ENCODE results near the gene SKAP1.
"Not testable (repeated sequence)": the region's sequence is repeated elsewhere in the genome, so short reads cannot be mapped to it uniquely, and the experiment has no call there.

The SKAP1 gene

DNA sequence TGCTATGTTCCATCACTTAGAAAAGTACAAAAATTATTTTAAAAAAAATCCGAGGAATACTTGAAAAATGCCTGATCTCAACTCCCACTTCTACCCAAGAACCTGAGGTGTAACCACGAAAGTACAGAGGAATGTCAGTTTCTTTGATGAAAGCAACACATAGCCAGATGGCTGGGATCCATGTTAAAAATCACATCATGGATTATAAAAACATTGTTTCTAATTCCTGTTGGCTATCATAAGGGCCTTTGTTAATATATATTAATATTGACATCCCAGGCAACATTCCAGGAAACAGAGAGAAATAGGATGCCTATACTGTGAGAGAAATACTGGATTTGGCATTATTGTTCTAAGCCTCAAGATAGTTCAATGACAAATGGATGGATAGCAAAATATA, 115.3 kb downstream of the SKAP1 start:
- FAIRE-seq: no peak

DNA sequence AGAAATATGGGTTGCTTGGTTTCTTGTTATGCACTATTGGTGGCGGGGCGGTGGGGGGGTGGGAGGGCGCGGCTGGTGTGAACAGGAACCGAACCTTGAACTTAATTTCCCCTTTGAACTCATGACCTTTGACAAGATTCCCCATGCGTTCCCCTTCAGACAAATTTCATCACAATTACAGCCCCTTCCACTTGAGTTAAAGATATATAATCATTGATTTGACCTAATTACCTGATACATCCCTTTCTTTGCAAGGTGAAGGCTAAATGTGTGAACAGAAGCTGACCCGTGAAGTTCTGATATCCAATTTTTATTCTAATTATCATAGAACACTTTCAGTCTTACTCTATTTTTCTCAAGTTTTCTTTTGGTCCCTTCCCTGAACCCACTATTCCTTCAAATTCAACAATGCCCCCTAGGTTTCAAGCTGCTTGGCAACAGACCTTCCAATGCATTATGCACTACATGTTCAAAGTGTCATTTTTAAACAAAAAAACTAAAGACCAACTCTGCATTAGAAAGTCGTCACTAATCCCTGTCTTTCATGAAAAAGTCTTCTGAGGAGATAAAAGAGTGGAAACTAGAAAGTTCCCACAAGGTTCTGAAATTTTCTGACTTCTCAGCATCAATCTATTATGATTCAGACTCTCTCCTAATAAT, 116.8 kb downstream of the SKAP1 start:
- peak; percentile 39 for FAIRE-seq

- no peak for FAIRE-seq
These were observed 118.7 kb downstream of the SKAP1 start for GRCh38 chr17:48311324-48311723.

DNA sequence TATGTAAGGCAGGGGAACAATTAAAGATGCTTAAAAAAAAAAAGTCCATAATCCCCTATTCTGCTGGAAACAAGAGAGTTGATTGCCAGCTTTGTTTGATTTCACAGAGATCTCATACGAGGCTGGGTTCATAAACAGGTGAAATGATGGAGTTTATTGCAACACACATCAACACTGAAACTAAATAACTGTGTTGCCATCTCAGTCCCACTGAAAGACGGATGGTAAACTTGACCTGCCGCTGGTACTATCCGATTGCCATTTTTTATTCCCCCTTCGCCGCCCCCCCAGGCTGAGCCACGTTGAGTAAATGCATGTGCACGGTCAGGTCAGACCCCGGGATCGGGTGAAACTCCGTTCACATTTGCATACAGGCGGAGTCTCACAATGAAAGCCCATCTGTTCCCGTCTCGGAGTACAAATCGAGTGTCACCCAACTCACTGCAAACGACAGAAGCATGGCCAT, 119.2 kb downstream of the SKAP1 start:
- no peak for FAIRE-seq

DNA sequence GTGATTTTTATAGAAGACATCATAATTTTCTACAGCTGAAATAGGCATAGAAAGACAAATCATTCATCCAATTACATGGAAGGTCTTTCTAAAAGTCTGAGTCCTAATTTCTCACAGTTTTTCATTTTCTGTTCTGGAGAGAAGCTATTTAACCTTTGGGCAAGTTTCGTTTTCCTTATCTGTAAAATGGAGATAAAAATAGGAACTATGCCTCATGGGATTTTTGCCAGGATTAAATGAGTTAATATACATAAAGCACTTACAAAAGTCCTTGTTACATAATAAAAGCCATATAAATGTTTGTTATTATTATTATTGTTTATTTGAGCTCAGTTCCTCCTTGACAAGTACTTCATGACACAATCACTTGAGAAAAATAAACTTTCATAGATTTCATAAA, 121.4 kb downstream of the SKAP1 start:
- FAIRE-seq: no peak

DNA sequence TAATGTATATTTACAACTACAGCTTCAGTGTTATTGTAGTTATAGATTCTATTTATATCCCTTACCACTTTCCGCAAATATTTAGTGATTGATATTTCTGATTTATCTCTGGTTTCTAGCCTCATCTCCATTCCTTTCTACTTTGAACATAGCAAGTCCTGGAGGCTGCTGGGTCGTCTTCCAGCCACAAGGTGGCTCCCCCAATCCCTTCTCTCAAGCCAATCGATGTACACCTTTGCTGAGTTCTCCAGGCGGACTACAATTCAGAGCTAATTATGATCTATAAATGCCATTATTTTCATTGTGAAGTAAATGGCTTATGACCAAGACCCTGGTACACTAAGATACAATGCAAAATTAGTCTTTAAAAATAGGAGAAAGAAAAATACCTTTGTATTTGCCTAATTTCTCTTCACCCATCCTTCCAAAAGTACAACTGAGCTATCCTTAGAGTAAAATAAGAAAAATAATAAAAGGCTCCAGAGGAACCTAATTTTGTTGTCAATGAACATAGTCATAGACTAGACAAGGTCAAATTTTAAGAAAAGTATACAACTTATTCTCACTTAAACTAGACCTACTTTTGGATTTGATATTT, 122.1 kb downstream of the SKAP1 start:
- peak; percentile 79 for FAIRE-seq

GRCh38 chr17:48307255-48307654, 122.8 kb downstream of the SKAP1 start:
- no peak for FAIRE-seq

DNA sequence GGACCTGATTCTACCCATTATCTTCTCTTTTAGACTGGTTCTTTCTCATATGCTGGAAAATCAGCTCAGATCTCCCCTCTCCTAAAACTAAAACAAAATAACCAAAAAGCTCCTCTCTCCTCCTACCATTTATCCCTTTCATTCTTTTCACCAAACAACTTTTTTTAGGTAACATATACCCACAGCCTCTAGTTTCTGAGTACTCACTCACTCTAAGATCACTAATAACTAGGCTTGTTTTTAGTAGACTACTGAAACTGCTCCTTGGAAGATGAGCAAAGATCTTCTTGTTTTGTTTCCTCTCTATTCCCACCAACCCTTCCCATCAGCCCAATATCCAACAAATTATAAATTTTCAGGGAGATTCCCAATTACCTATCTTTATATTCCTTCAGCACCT, 129.0 kb downstream of the SKAP1 start:
- FAIRE-seq: no peak

DNA sequence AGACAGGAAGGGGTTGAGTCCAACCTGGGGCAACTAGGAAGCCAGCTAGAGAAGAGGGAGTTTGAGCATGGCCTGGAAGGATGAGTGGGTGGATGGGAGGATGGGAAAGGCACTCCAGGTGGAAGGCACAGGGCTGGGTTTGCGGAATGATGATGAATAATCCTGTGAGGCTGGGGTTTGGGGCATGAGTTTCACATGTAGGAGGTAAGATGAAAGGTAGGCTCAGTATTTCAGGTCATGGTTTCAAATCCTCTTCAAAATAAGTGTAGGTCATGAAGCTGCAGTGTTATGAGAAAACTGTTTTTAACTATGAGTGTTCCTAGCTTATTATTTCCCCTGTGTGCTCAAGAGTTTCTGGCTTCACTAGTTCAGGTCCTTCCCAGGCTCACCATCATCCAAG, 130.3 kb downstream of the SKAP1 start:
- FAIRE-seq: no peak

DNA sequence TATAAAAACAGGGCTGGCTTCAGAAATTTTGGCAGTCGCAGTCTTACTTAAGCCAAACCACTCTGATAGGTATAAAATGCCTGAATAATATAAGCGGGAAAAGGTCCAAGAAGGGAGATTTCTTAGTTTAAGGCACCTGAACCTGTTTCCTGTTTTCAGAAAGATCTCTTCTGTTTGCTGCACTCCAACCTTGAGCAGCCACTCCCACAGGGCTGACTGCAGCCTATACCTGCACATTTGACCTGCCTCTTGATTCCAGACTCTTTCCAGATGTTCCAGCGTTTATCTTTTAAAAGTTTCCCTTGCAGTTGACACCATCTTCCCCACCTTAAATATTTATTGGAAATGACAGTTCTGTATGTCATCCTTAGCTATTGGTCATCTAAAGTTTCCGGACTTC, 132.2 kb downstream of the SKAP1 start:
- no peak for FAIRE-seq

- peak; percentile 9 for FAIRE-seq
These were observed 133.6 kb downstream of the SKAP1 start for GRCh38 chr17:48296453-48296852.

DNA sequence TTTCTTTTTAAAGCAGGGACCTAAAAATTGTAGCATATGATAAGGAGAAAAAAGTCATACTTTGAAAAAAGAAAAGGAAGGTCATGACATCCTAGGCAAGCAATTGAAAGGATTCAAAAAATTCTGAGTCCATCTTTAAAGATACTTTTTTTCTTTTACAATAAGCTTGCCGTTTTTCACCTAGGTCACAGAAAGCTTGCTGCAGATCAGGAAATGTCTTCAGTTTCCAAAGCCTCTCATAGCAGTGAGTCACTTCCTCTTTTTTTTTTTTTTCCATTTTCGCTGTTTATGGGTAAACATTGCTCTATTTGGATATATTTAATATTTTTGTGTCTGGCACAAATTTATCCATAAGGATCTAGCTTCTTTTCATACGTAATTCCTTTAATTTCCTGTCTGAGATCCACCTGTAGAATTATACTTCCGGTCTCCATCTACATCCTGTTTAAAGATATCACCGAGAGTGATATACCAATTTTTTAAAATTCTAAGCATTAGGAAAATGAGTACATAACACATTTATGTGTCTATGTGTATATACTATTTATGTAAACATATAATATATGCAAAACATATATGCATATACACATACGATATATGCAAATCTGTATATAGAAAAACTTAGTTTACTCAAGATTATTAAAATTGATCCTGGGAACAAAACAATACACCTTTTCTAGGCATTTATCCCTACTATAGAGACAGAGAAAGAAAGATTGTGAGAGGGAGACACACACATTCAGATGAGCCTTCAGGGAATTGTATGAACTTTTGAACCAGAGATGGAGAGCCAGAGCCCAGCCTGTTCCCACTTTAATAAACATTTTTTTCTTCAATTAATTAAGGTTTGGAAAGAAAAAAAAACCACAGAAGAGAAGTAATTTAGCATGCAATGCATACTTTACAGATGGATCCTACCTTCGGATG, 134.4 kb downstream of the SKAP1 start:
- peak; percentile 20 for FAIRE-seq

DNA sequence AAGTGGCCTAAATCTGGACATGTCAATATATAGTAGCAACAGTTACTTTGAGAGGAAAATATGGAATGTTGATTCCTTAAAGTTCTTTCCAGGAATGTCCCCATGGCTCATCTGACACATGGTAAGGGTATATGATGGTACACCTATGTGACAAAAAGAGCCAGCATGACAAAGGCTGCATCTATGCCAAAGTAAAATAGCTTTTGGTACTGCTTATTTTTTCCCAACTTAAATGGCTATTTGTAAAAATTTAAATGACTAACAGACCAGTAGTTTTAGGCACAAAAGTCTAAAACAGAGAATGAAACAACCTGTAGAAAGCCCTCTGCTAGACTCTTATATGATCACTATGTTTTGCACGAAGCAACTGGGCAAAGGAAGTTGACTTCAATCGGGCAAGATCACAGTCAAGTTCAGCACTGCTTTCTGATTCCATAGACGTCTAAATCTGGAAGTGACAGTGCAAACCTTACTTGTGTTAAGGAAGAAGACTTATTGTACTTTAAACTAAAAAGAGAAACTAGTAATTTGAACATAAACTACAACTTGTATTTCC, 135.1 kb downstream of the SKAP1 start:
- peak; percentile 53 for FAIRE-seq

DNA sequence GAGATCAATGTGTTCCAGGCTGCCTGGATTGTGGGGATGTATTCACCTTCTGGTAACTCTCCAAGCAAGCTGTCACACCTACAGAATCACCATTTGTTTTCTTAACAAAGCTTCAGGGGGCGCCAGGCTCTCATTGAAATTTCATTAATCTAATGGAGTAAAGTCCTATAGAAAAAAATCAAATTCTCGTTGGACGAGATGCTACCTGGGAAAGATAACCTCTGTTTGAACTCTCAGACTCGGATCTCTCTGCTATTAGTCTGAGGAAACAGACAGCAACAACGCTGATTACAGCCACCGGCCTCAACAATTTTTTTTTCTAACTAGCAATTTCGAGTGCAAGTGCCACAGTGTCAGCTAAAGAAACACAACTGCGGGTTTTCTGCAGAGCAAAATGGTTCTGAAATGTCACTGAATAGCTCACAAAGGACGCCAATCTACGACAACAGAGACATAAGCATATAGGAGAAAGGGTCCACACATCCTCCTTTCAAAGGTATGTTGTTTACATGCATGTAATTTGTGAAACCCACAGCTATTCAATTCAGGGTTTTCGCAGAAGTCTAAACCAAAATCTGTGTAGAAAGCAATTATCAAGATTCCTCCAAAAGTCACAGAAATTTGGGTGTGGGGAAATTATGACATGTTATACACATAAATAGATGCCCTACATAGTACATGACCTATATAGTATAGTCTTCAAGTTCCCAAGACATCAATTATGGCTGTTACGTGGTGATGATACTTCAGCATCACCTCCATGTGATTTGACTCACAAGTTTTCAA, 135.8 kb downstream of the SKAP1 start:
- FAIRE-seq: no peak

GRCh38 chr17:48293319-48294019, 136.5 kb downstream of the SKAP1 start:
- FAIRE-seq: no peak

DNA sequence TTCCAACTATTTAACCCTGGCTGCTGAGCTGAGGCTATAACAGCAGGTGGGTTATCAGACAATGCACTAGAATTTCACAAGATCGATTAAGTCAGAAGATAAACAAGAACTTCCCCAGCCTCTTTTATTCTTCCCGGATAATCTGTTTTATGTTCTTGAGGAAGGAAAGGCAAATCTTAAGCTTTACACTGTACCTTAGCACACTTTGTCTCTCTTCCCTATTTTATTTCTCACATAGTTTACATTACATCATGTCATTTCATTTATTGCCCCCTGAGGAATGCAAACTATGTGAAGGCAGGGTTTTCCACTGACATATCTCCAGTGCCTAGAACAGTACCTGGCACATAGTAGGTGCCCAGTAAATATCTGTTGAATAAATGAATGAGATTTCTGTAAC, 139.6 kb downstream of the SKAP1 start:
- FAIRE-seq: no peak

DNA sequence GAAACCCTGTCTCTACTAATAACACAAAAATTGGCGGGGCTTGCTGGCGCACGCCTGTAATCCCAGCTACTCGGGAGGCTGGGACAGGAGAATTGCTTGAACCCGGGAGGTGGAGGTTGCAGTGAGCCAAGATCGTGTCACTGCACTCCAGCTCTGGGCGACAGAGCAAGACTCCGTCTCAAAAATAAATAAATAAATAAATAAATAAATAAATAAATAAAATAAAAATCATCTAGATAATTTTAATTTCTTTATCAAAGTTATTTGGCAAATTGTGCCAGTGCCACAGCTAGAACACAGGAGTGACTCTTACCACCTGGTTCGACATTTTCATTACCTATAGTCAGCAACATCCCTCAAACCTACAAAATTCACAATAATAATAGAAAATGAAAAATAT, 143.1 kb downstream of the SKAP1 start:
- not testable (repeated sequence) for FAIRE-seq

DNA sequence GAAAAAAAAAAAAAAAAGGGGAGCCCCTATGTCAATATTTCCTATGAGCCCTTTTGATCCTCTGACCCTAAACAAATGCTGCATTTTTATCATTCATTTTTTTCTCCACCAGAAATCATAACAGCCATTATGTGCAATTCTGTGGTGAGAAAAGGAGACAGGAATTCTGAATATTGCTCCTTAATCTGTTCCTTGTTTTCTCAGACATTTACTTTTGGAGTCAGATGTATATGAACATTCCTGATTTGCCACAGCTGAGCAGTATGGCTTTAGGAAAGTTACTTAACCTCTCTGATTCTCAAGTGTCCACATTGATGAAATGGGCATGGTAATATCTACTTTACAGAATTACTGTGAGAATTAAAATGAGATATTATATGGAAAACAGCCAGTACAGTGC, 144.4 kb downstream of the SKAP1 start:
- no peak for FAIRE-seq

- FAIRE-seq: no peak
These were observed 146.1 kb downstream of the SKAP1 start for GRCh38 chr17:48283907-48284306.

GRCh38 chr17:48283411-48283810, 146.6 kb downstream of the SKAP1 start:
- no peak for FAIRE-seq

DNA sequence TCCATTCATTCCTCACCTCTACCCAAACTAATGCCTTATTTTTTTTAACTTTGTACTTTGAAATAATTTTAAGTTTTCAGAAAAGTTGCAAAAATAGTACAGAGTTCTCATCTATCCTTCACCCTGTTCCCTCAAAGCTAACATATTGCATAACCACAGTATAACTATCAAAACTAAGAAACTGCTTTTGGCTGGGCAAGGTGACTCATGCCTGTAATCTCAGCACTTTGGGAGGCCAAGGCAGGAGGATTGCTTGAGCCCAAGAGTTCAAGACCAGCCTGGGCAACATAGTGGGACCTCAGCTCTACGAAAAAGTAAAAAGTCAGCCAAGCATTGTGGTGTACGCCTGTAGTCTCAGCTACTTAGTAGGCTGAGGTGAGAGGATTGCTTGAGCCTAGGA, 147.7 kb downstream of the SKAP1 start:
- FAIRE-seq: no peak
